ENCODE data around the gene IFITM5. TPM values are rescaled to one million over a fixed set of nuclear protein-coding genes. Genes with fewer than 3 reads are reported as not detected.

The IFITM5 gene
- total and polyA plus RNA-seq, 2 of the 8 experiments (the other 6 are each of a cell fraction or from before 2014, with no cell fraction given), result not detected

DNA sequence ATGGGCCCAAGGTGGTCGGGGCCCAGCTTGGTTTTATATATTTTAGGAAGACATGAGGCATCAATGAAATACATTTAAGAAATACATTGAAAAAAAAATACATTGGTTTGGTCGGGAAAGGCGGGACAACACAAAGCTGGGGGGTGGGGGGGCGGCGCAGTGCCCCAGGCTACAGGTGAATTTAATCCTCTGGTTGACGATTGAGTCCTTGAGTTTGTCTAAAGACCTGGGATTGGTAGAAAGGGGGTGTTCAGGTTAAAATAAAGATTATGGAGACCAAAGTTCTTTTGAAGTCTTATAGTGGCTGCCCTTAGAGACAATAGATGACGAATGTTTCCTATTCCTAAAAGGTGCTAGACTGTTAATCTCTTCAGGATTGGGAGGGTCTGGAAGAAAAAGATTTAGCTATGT is 17.6 kb upstream of the IFITM5 start (continued):
- TF ChIP-seq, protein P1, sequence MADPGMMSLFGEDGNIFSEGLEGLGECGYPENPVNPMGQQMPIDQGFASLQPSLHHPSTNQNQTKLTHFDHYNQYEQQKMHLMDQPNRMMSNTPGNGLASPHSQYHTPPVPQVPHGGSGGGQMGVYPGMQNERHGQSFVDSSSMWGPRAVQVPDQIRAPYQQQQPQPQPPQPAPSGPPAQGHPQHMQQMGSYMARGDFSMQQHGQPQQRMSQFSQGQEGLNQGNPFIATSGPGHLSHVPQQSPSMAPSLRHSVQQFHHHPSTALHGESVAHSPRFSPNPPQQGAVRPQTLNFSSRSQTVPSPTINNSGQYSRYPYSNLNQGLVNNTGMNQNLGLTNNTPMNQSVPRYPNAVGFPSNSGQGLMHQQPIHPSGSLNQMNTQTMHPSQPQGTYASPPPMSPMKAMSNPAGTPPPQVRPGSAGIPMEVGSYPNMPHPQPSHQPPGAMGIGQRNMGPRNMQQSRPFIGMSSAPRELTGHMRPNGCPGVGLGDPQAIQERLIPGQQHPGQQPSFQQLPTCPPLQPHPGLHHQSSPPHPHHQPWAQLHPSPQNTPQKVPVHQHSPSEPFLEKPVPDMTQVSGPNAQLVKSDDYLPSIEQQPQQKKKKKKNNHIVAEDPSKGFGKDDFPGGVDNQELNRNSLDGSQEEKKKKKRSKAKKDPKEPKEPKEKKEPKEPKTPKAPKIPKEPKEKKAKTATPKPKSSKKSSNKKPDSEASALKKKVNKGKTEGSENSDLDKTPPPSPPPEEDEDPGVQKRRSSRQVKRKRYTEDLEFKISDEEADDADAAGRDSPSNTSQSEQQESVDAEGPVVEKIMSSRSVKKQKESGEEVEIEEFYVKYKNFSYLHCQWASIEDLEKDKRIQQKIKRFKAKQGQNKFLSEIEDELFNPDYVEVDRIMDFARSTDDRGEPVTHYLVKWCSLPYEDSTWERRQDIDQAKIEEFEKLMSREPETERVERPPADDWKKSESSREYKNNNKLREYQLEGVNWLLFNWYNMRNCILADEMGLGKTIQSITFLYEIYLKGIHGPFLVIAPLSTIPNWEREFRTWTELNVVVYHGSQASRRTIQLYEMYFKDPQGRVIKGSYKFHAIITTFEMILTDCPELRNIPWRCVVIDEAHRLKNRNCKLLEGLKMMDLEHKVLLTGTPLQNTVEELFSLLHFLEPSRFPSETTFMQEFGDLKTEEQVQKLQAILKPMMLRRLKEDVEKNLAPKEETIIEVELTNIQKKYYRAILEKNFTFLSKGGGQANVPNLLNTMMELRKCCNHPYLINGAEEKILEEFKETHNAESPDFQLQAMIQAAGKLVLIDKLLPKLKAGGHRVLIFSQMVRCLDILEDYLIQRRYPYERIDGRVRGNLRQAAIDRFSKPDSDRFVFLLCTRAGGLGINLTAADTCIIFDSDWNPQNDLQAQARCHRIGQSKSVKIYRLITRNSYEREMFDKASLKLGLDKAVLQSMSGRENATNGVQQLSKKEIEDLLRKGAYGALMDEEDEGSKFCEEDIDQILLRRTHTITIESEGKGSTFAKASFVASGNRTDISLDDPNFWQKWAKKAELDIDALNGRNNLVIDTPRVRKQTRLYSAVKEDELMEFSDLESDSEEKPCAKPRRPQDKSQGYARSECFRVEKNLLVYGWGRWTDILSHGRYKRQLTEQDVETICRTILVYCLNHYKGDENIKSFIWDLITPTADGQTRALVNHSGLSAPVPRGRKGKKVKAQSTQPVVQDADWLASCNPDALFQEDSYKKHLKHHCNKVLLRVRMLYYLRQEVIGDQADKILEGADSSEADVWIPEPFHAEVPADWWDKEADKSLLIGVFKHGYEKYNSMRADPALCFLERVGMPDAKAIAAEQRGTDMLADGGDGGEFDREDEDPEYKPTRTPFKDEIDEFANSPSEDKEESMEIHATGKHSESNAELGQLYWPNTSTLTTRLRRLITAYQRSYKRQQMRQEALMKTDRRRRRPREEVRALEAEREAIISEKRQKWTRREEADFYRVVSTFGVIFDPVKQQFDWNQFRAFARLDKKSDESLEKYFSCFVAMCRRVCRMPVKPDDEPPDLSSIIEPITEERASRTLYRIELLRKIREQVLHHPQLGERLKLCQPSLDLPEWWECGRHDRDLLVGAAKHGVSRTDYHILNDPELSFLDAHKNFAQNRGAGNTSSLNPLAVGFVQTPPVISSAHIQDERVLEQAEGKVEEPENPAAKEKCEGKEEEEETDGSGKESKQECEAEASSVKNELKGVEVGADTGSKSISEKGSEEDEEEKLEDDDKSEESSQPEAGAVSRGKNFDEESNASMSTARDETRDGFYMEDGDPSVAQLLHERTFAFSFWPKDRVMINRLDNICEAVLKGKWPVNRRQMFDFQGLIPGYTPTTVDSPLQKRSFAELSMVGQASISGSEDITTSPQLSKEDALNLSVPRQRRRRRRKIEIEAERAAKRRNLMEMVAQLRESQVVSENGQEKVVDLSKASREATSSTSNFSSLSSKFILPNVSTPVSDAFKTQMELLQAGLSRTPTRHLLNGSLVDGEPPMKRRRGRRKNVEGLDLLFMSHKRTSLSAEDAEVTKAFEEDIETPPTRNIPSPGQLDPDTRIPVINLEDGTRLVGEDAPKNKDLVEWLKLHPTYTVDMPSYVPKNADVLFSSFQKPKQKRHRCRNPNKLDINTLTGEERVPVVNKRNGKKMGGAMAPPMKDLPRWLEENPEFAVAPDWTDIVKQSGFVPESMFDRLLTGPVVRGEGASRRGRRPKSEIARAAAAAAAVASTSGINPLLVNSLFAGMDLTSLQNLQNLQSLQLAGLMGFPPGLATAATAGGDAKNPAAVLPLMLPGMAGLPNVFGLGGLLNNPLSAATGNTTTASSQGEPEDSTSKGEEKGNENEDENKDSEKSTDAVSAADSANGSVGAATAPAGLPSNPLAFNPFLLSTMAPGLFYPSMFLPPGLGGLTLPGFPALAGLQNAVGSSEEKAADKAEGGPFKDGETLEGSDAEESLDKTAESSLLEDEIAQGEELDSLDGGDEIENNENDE (IDR thresholded peaks at IDR 0.05; ENCODE audit: insufficient replicate concordance, low read length), result no peak
- no peak for TF ChIP-seq HDAC2 (IDR thresholded peaks at IDR 0.05; ENCODE audit: borderline replicate concordance in 1 of 2, low read depth in 2 of 2, low read length in 2 of 2)
- TF ChIP-seq JUN (IDR thresholded peaks at IDR 0.05; ENCODE audit: low read depth, low read length), result no peak
- TF ChIP-seq, protein P2, sequence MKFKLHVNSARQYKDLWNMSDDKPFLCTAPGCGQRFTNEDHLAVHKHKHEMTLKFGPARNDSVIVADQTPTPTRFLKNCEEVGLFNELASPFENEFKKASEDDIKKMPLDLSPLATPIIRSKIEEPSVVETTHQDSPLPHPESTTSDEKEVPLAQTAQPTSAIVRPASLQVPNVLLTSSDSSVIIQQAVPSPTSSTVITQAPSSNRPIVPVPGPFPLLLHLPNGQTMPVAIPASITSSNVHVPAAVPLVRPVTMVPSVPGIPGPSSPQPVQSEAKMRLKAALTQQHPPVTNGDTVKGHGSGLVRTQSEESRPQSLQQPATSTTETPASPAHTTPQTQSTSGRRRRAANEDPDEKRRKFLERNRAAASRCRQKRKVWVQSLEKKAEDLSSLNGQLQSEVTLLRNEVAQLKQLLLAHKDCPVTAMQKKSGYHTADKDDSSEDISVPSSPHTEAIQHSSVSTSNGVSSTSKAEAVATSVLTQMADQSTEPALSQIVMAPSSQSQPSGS (IDR thresholded peaks at IDR 0.05; ENCODE audit: low read length), result no peak
- TF ChIP-seq CBX5 (IDR thresholded peaks at IDR 0.05; ENCODE audit: low read depth, low read length), result no peak
- TF ChIP-seq FOSL1 (IDR thresholded peaks at IDR 0.05; ENCODE audit: insufficient read depth, low read depth, low read length), result no peak
